CD14-positive monocyte (primary cell): ENCODE data around the gene ASF1A. TPM values are rescaled to one million over a fixed set of nuclear protein-coding genes. Genes with fewer than 3 reads are reported as not detected.

Experiments used
- DNase-seq, 3 donors: peaks; one replicate each; pipeline ENCODE4 v3.0.0-alpha.2; 2011 to 2022
- H2AFZ ChIP-seq: 2 replicates; pipeline ENCODE4 v1.6.0; 2012; ENCODE audit warnings: mild to moderate bottlenecking, low read depth, low read length, inconsistent platforms; ENCODE audit not compliant: insufficient read depth, poor library complexity, severe bottlenecking
- H3K27ac ChIP-seq, 2 donors: 1 replicate in 1 of 2; 2 replicates in 1 of 2; pipeline ENCODE4 v1.5.1; 2012 to 2013; ENCODE audit warnings: low read length in 2 of 2, control low read depth in 1 of 2, inconsistent platforms in 1 of 2, low read depth in 1 of 2, mild to moderate bottlenecking in 1 of 2
- H3K27me3 ChIP-seq, 2 donors: one replicate each; pipeline versions ENCODE4 v1.6.0 to v1.6.1; 2011 to 2013; ENCODE audit warnings: low read length in 2 of 2; ENCODE audit not compliant: control insufficient read depth in 2 of 2, insufficient read depth in 2 of 2
- H3K36me3 ChIP-seq, 2 donors: replicated peaks in 1 of 2; 1 replicate in 1 of 2; 2 replicates in 1 of 2; pipeline versions ENCODE4 v1.5.1 to v1.6.1; 2012 to 2013; ENCODE audit warnings: low read length in 2 of 2, control low read depth in 1 of 2, inconsistent platforms in 1 of 2, mild to moderate bottlenecking in 1 of 2; ENCODE audit not compliant: insufficient read depth in 2 of 2, control insufficient read depth in 1 of 2
- H3K4me1 ChIP-seq, 2 donors: 1 replicate in 1 of 2; 2 replicates in 1 of 2; pipeline versions ENCODE4 v1.5.1 to v1.6.1; 2012 to 2013; ENCODE audit warnings: low read length in 2 of 2, control low read depth in 1 of 2, inconsistent platforms in 1 of 2, mild to moderate bottlenecking in 1 of 2, moderate library complexity in 1 of 2; ENCODE audit not compliant: insufficient read depth in 2 of 2, control insufficient read depth in 1 of 2
- H3K4me2 ChIP-seq: replicated peaks from 2 replicates; pipeline ENCODE3; 2012; ENCODE audit warnings: low read length, moderate library complexity, mild to moderate bottlenecking; ENCODE audit not compliant: poor library complexity, severe bottlenecking; ENCODE audit errors: extremely low read depth
- H3K4me3 ChIP-seq, 3 experiments: fragments of 200-600 bp in 1 of 3; sonication (generic) in 1 of 3; replicated peaks in 1 of 3; 1 replicate in 2 of 3; 2 replicates in 1 of 3; pipeline ENCODE4 v1.5.1; 2011 to 2013; ENCODE audit warnings: low read length in 3 of 3, mild to moderate bottlenecking in 3 of 3, control low read depth in 2 of 3, low read depth in 2 of 3, inconsistent platforms in 1 of 3, moderate library complexity in 1 of 3
- H3K79me2 ChIP-seq: 2 replicates; pipeline ENCODE4 v1.6.0; 2012; ENCODE audit warnings: mild to moderate bottlenecking, control low read depth, inconsistent platforms, low read length, moderate library complexity; ENCODE audit not compliant: insufficient read depth
- H3K9ac ChIP-seq: 2 replicates; pipeline ENCODE4 v1.6.0; 2017; ENCODE audit warnings: low read length, mild to moderate bottlenecking; ENCODE audit not compliant: insufficient read depth, poor library complexity, severe bottlenecking
- H3K9me3 ChIP-seq, 2 donors: replicated peaks in 1 of 2; 1 replicate in 1 of 2; 2 replicates in 1 of 2; pipeline versions ENCODE4 v1.5.1 to v1.6.1; 2012 to 2013; ENCODE audit warnings: low read length in 2 of 2, control low read depth in 1 of 2; ENCODE audit not compliant: control insufficient read depth in 1 of 2, insufficient read depth in 1 of 2
- H4K20me1 ChIP-seq: 2 replicates; pipeline ENCODE4 v1.6.0; 2012; ENCODE audit warnings: mild to moderate bottlenecking, low read length, control low read depth, moderate library complexity; ENCODE audit not compliant: insufficient read depth
- H3K27ac Mint-ChIP-seq, 7 donors: one replicate each; pipeline ENCODE4 v1.8.0; 2020; ENCODE audit warnings: mild to moderate bottlenecking in 7 of 7, mixed read lengths in 7 of 7, moderate library complexity in 6 of 7, inconsistent platforms in 2 of 7
- H3K27me3 Mint-ChIP-seq, 3 donors: one replicate each; pipeline ENCODE4 v1.8.0; 2021 to 2022; ENCODE audit warnings: low read depth in 3 of 3, mild to moderate bottlenecking in 3 of 3, mixed read lengths in 3 of 3, moderate library complexity in 3 of 3, inconsistent platforms in 1 of 3
- H3K36me3 Mint-ChIP-seq, 2 donors: one replicate each; pipeline ENCODE4 v1.8.0; 2020; ENCODE audit warnings: mixed read lengths in 2 of 2, inconsistent platforms in 1 of 2, mild to moderate bottlenecking in 1 of 2
- H3K4me1 Mint-ChIP-seq: one replicate; pipeline ENCODE4 v1.8.0; 2020; ENCODE audit warnings: mild to moderate bottlenecking, mixed read lengths
- H3K4me3 Mint-ChIP-seq, 2 donors: one replicate each; pipeline ENCODE4 v1.8.0; 2020; ENCODE audit warnings: mild to moderate bottlenecking in 2 of 2, mixed read lengths in 2 of 2, moderate library complexity in 1 of 2
- H3K9me3 Mint-ChIP-seq, 7 donors: one replicate each; pipeline ENCODE4 v1.8.0; 2020 to 2022; ENCODE audit warnings: mixed read lengths in 7 of 7, mild to moderate bottlenecking in 6 of 7, moderate library complexity in 6 of 7, inconsistent platforms in 2 of 7
- WGBS: methylation state at CpG from one replicate; pipeline ENCODE4 v1.1.5; 2013; ENCODE audit warnings: missing lambda C conversion rate; ENCODE audit not compliant: insufficient coverage; 5-methylcytosine and 5-hydroxymethylcytosine counted together
- intact Hi-C, 2 donors: fragments of 100-400 bp; cut with micrococcal nuclease; formaldehyde crosslinking; loops; one replicate each; pipeline versions ENCODE4 v1.15.0 to v1.15.1; 2023
- polyA plus RNA-seq, 3 donors: library from polyadenylated mRNA; depleted of rRNA in 1 of 3; unstranded in 2 of 3; stranded (reverse) in 1 of 3; fragments of 300-500 nt in 2 of 3; fragments of >200 nt in 1 of 3; fragmentation: Illumina TruSeq in 2 of 3; gene quantifications; 1 replicate in 2 of 3; 2 replicates in 1 of 3; pipeline ENCODE4 v1.2.3, GENCODE V29; 2012 to 2021
- TF ChIP-seq, protein P1 (sequence below): fragments of 200-600 bp; IDR thresholded peaks from one replicate; pipeline ENCODE4 v1.8.0; 2022; ENCODE audit warnings: antibody characterized with exemption, mild to moderate bottlenecking

ASF1A gene
- polyA plus RNA-seq, 3 donors = 3.1 to 14.4 (median 10.5) TPM

DNA sequence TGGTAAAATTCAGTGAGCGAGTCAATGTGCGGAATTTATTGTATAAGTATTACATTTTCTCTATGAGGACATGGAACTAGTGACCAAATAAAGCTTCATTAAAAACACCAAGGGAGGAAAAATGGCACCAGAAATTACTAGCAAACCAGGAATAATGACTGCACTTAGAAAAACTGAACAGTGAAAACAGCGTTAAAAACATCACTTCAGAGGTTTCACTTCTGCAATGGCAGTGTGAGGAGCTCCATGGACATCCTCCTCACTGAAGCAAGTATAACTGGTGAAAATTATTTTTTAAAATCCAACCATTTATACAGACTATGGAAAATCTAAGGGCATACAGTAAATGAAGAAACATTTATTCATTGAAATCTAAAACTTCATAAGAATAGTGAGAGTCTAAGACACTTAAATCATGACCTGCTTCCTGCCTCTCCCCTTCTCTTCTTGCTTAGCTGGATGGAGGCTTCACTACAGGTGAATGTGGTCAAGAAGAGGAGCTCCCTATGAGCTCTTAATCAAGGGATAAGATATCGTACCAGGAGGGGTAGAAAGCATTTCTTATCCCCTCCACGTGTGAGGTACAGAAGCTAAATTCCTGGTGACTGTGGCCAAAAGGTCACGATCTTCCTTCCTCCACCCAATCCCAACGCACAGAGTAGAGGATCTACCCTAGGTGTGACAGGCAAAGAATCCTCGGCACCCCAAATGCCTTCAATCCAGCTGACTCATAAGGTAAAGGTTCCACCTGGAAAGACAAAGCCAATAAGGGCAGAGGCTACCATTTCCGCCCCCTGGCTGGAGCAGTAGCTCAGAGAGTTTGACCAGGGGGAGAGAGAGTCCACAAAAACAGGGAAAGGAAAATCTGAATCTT lies 12.3 kb upstream of the ASF1A start:
- Histone ChIP-seq H3K36me3 (peaks cover 0 to 6% of the 10 kb centered on the region in 2 donors), H3K4me3 (no peak overlapping the region), H3K4me2 (no peak overlapping the region), H3K9ac (no peak overlapping the region), H3K27me3 (no peaks in the 10 kb centered on the region), H3K4me1 (peaks cover 13 to 16% of the 10 kb centered on the region in 2 donors), H3K9me3 (no peaks in the 10 kb centered on the region), H3K27ac (peak overlapping the region in 1 of 2 donors; percentile 48), H2AFZ (no peak overlapping the region), H4K20me1 (peaks cover 65% of the 10 kb centered on the region), H3K79me2 (peaks cover 91% of the 10 kb centered on the region)
- Mint-ChIP-seq H3K27ac (peak overlapping the region in 4 of 7 donors; percentile 16 to 71 (median 22)), H3K9me3 (no peaks in the 10 kb centered on the region), H3K36me3 (peaks cover 6 to 8% of the 10 kb centered on the region in 2 donors), H3K4me3 (peak overlapping the region in 1 of 2 donors; percentile 23), H3K4me1 (peaks cover 24% of the 10 kb centered on the region), H3K27me3 (no peaks in the 10 kb centered on the region)
- TF ChIP-seq, protein P1, sequence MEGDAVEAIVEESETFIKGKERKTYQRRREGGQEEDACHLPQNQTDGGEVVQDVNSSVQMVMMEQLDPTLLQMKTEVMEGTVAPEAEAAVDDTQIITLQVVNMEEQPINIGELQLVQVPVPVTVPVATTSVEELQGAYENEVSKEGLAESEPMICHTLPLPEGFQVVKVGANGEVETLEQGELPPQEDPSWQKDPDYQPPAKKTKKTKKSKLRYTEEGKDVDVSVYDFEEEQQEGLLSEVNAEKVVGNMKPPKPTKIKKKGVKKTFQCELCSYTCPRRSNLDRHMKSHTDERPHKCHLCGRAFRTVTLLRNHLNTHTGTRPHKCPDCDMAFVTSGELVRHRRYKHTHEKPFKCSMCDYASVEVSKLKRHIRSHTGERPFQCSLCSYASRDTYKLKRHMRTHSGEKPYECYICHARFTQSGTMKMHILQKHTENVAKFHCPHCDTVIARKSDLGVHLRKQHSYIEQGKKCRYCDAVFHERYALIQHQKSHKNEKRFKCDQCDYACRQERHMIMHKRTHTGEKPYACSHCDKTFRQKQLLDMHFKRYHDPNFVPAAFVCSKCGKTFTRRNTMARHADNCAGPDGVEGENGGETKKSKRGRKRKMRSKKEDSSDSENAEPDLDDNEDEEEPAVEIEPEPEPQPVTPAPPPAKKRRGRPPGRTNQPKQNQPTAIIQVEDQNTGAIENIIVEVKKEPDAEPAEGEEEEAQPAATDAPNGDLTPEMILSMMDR = no peak
- peak in 1 of 3 donors; percentile 32 for DNase-seq
- 100% methylated on average over 2 of the region's 9 CpGs for WGBS
- intact Hi-C loops = no loop called here

GRCh38 chr6:118882314-118882905 lies 11.5 kb upstream of the ASF1A start:
- Mint-ChIP-seq H3K9me3 (no peaks in the 10 kb centered on the region), H3K27me3 (no peaks in the 10 kb centered on the region), H3K4me1 (peaks cover 29% of the 10 kb centered on the region), H3K27ac (peak overlapping the region in 1 of 7 donors; percentile 54), H3K4me3 (no peak overlapping the region), H3K36me3 (peaks cover 2 to 5% of the 10 kb centered on the region in 2 donors)
- intact Hi-C loops = no loop called here
- Histone ChIP-seq H3K36me3 (no peaks in the 10 kb centered on the region), H4K20me1 (peaks cover 65% of the 10 kb centered on the region), H3K9me3 (no peaks in the 10 kb centered on the region), H3K79me2 (peaks cover 91% of the 10 kb centered on the region), H3K27ac (no peak overlapping the region), H3K4me1 (peaks cover 13 to 16% of the 10 kb centered on the region in 2 donors), H2AFZ (no peak overlapping the region), H3K4me2 (no peak overlapping the region), H3K4me3 (no peak overlapping the region), H3K9ac (no peak overlapping the region), H3K27me3 (no peaks in the 10 kb centered on the region)
- no CpG with 5 or more reads among the region's 4 CpGs for WGBS
- no peak for DNase-seq
- TF ChIP-seq, protein P1 = no peak
